Smooth muscle cell (in vitro differentiated cells): Measurements from ENCODE around the gene SOBP. TPM values are rescaled to one million over a fixed set of nuclear protein-coding genes. Genes with fewer than 3 reads are reported as not detected.

Source experiments
- DNase-seq: peaks from one replicate; lab custom pipeline; 2025; ENCODE audit not compliant: unreplicated experiment; lab: John Stamatoyannopoulos, UW
- H2AFZ ChIP-seq: fragments of 200-600 bp; sonication (generic); 2 replicates; pipeline ENCODE4 v1.6.0; 2016; ENCODE audit warnings: antibody characterized with exemption, low read depth, mild to moderate bottlenecking
- H3F3A ChIP-seq: fragments of 200-600 bp; sonication (generic); 2 replicates; pipeline ENCODE4 v1.6.0; 2017; ENCODE audit warnings: antibody characterized with exemption, low read depth
- H3K27ac ChIP-seq: fragments of 200-600 bp; sonication (generic); 2 replicates; pipeline ENCODE4 v1.5.1; 2016; ENCODE audit warnings: low read depth, mild to moderate bottlenecking
- H3K27me3 ChIP-seq: fragments of 200-600 bp; sonication (generic); 2 replicates; pipeline ENCODE4 v1.6.1; 2016; ENCODE audit warnings: low read depth, mild to moderate bottlenecking
- H3K36me3 ChIP-seq: fragments of 200-600 bp; sonication (generic); 2 replicates; pipeline ENCODE4 v1.5.1; 2016; ENCODE audit warnings: low read depth
- H3K4me1 ChIP-seq: fragments of 200-600 bp; sonication (generic); 2 replicates; pipeline ENCODE4 v1.5.1; 2016; ENCODE audit warnings: low read depth
- H3K4me2 ChIP-seq: fragments of 200-600 bp; sonication (generic); 2 replicates; pipeline ENCODE4 v1.6.0; 2016; ENCODE audit warnings: mild to moderate bottlenecking
- H3K4me3 ChIP-seq: fragments of 200-600 bp; sonication (generic); 2 replicates; pipeline ENCODE4 v1.5.1; 2016; ENCODE audit warnings: mild to moderate bottlenecking
- H3K79me2 ChIP-seq: fragments of 200-600 bp; sonication (generic); 2 replicates; pipeline ENCODE4 v1.6.0; 2016; ENCODE audit warnings: low read depth, mild to moderate bottlenecking
- H3K9ac ChIP-seq: fragments of 200-600 bp; sonication (generic); 2 replicates; pipeline ENCODE4 v1.6.0; 2016; ENCODE audit warnings: low read depth
- H3K9me3 ChIP-seq: fragments of 200-600 bp; sonication (generic); replicated peaks from 2 replicates; pipeline ENCODE4 v1.5.1; 2016; ENCODE audit warnings: low read depth
- H4K20me1 ChIP-seq: fragments of 200-600 bp; sonication (generic); 2 replicates; pipeline ENCODE4 v1.6.0; 2016; ENCODE audit warnings: low read depth
- WGBS: methylation state at CpG from one replicate; pipeline ENCODE4 v1.1.7; 2016; ENCODE audit warnings: low lambda C conversion rate; 5-methylcytosine and 5-hydroxymethylcytosine counted together
- polyA plus RNA-seq: library from polyadenylated mRNA; unstranded; fragments of >200 nt; fragmentation: Nextera tagmentation; extraction: Ambion mirVana; gene quantifications from 2 replicates; pipeline ENCODE4 v1.2.1, GENCODE V29; 2016
- total RNA-seq: library from RNA; depleted of rRNA; stranded (reverse); fragments of >200 nt; gene quantifications from 2 replicates; pipeline ENCODE4 v1.2.3, GENCODE V29; 2014
- TF ChIP-seq, protein P1 (sequence below): fragments of 200-600 bp; sonication (generic); IDR thresholded peaks from 2 replicates; pipeline ENCODE4 v1.5.1; 2017; ENCODE audit warnings: borderline replicate concordance, mild to moderate bottlenecking, antibody characterized with exemption; ENCODE audit not compliant: insufficient read depth, poor library complexity, severe bottlenecking

The SOBP gene
- total and polyA plus RNA-seq, 2 experiments from 2014 or later, result 0.67 to 4.0 TPM

DNA sequence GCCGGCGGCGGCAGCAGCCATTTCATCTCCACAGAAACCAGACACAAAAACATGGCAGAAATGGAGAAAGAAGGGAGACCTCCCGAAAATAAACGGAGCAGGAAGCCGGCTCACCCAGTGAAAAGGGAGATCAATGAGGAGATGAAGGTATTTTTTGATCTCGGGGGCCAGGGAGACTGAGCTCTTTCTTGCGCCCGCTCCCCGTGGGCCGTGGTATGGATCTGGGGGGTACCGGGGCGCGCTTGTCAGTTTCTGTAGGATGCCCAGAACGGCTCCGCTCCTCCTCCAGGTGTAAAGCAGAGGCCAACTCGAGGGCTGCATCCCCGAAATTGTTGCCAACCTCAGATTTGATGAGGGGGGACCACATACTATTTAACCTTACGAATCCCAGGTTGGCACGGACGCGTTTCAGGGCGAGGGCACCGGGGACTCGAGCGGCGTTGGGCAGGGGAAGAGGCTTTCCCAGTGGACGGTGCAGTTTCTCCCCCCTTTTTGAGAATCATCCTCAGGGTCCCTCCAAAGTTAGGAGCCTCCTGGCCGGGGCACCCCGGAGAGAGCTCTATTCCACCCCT lies 735 bp downstream of the SOBP start:
- Histone ChIP-seq H3K27me3 (peaks cover 34% of the 10 kb centered on the region), H4K20me1 (no peaks in the 10 kb centered on the region), H3F3A (no peaks in the 10 kb centered on the region), H2AFZ (peak overlapping the region; percentile 93), H3K4me3 (peak overlapping the region; percentile 86), H3K27ac (no peak overlapping the region), H3K36me3 (no peaks in the 10 kb centered on the region), H3K79me2 (no peaks in the 10 kb centered on the region), H3K9ac (peak overlapping the region; percentile 20), H3K4me2 (peak overlapping the region; percentile 96), H3K4me1 (peaks cover 32% of the 10 kb centered on the region), H3K9me3 (no peaks in the 10 kb centered on the region)
- 2% methylated on average over 28 of the region's 30 CpGs for WGBS
- DNase-seq, result no peak
- TF ChIP-seq, protein P1, sequence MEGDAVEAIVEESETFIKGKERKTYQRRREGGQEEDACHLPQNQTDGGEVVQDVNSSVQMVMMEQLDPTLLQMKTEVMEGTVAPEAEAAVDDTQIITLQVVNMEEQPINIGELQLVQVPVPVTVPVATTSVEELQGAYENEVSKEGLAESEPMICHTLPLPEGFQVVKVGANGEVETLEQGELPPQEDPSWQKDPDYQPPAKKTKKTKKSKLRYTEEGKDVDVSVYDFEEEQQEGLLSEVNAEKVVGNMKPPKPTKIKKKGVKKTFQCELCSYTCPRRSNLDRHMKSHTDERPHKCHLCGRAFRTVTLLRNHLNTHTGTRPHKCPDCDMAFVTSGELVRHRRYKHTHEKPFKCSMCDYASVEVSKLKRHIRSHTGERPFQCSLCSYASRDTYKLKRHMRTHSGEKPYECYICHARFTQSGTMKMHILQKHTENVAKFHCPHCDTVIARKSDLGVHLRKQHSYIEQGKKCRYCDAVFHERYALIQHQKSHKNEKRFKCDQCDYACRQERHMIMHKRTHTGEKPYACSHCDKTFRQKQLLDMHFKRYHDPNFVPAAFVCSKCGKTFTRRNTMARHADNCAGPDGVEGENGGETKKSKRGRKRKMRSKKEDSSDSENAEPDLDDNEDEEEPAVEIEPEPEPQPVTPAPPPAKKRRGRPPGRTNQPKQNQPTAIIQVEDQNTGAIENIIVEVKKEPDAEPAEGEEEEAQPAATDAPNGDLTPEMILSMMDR, result no peak

DNA sequence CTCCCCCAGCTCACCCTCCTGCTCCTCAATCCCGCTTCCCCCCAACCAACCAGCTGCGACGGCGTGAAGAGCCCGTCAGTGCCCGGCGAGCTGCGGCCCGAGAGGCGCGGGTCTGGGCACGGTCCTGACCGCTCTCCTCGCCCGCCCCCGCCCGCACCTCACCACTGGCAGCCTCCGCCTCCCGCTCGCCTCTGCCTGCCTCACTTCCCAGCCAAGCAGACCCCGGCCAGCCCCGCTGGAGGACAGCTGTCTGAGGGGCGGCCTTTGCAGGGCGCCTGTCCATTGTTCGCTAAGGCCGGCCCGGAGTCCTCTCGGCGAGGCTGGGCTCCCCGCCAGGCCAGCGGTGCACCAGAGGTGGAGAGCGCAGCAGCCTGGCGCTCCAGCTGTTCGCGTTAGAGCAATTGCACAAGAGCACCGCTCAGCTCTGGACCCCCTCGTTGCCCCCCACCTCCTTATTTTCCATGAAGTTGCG lies 1.3 kb downstream of the SOBP start:
- 1% methylated on average over 32 of the region's 38 CpGs for WGBS

DNA sequence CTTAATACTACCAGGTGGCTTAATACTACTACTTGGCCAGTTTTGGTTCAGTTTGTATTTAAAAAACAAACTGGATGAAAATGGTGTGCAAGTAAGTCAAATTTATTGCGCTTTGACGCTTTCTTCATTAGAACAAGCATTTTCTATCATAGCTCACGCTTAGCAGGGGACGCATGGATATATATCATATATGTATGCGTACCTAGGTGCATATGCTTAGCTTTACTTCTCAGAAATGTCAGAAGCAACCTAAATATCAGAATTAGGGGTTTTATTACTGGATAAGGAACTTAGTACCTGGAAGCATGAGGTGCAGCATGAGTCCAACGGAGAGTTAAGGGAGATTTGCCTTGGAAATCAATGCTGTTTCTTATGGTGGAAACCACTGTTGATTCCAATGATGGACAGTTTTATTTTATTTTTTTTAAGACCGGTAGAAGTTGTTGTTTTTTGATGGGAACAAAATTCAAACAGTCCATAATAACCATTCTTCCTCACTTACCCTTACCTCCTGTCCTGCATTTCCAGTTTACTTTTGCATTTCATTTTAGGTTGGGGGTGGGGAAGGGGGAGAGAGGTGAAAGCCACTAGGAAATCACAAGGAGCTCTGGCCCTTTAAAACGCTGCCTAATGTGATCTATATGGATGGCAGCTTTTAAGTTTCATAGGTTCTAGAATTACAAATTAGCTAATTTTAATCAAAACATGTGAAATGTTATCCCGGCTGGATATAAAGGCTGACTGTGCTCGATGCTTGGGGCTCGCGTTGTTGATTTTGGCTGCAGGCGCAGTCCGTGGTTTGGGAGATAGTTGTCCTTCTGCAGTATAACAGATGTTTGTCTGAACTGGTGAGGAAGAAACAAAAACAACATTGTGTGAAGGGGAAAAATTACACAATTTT lies 2.1 kb downstream of the SOBP start:
- no peaks in the 10 kb centered on the region for H3K9me3 ChIP-seq
- H3K4me2 ChIP-seq, result peak overlapping the region; percentile 96
- TF ChIP-seq, protein P1, result no peak
- H3K36me3 ChIP-seq, result no peaks in the 10 kb centered on the region
- no peak for DNase-seq
- no peak overlapping the region for H2AFZ ChIP-seq
- no peak overlapping the region for H3K9ac ChIP-seq
- H3K4me1 ChIP-seq, result peaks cover 32% of the 10 kb centered on the region
- no peaks in the 10 kb centered on the region for H4K20me1 ChIP-seq
- peaks cover 24% of the 10 kb centered on the region for H3K27me3 ChIP-seq
- peak overlapping the region; percentile 86 for H3K4me3 ChIP-seq
- no peak overlapping the region for H3K27ac ChIP-seq
- no peaks in the 10 kb centered on the region for H3F3A ChIP-seq
- WGBS, result 50% methylated on average over 14 of the region's 14 CpGs
- no peaks in the 10 kb centered on the region for H3K79me2 ChIP-seq

More for the DNA sequence above, 1.3 kb downstream of the SOBP start:
- Histone ChIP-seq H3K4me2 (peak overlapping the region; percentile 96), H3K4me3 (peak overlapping the region; percentile 86), H2AFZ (peak overlapping the region; percentile 93), H3K4me1 (peaks cover 32% of the 10 kb centered on the region), H4K20me1 (no peaks in the 10 kb centered on the region), H3K27ac (no peak overlapping the region), H3K9ac (no peak overlapping the region), H3F3A (no peaks in the 10 kb centered on the region), H3K9me3 (no peaks in the 10 kb centered on the region), H3K79me2 (no peaks in the 10 kb centered on the region), H3K36me3 (no peaks in the 10 kb centered on the region), H3K27me3 (peaks cover 32% of the 10 kb centered on the region)
- DNase-seq, result no peak
- TF ChIP-seq, protein P1, result no peak
